ENCODE results near the gene ZNF432. TPM values are rescaled to one million over a fixed set of nuclear protein-coding genes. Genes with fewer than 3 reads are reported as not detected.

ZNF432 gene
- total and polyA plus RNA-seq, 2 of the 13 experiments (the other 11 are each of a cell fraction or from before 2014, with no cell fraction given): 4.1 to 8.7 TPM

- TF ChIP-seq THRA (CRISPR knock-in tag; IDR thresholded peaks at IDR 0.05; ENCODE audit: borderline replicate concordance) (peak; percentile 53; the same call in 1 of the 2 replicates), ZBTB43 (CRISPR knock-in tag; conservative IDR thresholded peaks at IDR 0.05) (no peak), CERS6 (CRISPR knock-in tag; IDR thresholded peaks at IDR 0.05) (no peak), HDAC6 (IDR thresholded peaks at IDR 0.05; ENCODE audit: low read depth, low read length) (no peak), ZSCAN29 (CRISPR knock-in tag; conservative IDR thresholded peaks at IDR 0.05) (no peak), NR1H2 (CRISPR knock-in tag; IDR thresholded peaks at IDR 0.05; ENCODE audit: borderline replicate concordance, low read depth) (no peak), THAP8 (CRISPR knock-in tag; IDR thresholded peaks at IDR 0.05; ENCODE audit: borderline replicate concordance) (no peak), KLF9 (CRISPR knock-in tag; IDR thresholded peaks at IDR 0.05; ENCODE audit: low read depth) (0 out of 2 replicates have a peak, but pooled peaks have one; percentile 58), ZNF777 (CRISPR knock-in tag; IDR thresholded peaks at IDR 0.05) (no peak), ZNF672 (CRISPR knock-in tag; IDR thresholded peaks at IDR 0.05) (no peak), MTA1 (CRISPR knock-in tag; IDR thresholded peaks at IDR 0.05; ENCODE audit: borderline replicate concordance) (no peak), ZNF335 (CRISPR knock-in tag; IDR thresholded peaks at IDR 0.05) (peak; percentile 90), HOXA5 (CRISPR knock-in tag; IDR thresholded peaks at IDR 0.05) (peak; percentile 81; the same call in 1 of the 2 replicates), ZNF83 (CRISPR knock-in tag; IDR thresholded peaks at IDR 0.05; ENCODE audit: borderline replicate concordance) (no peak), MAF1 (CRISPR knock-in tag; IDR thresholded peaks at IDR 0.05; ENCODE audit: borderline replicate concordance) (no peak), THYN1 (CRISPR knock-in tag; IDR thresholded peaks at IDR 0.05; ENCODE audit: borderline replicate concordance, low read depth) (no peak), MED1 (CRISPR knock-in tag; IDR thresholded peaks at IDR 0.05) (peak; percentile 65), EED (CRISPR knock-in tag; IDR thresholded peaks at IDR 0.05) (0 out of 2 replicates have a peak, but pooled peaks have one; percentile 51), EHMT2 (IDR thresholded peaks at IDR 0.05; ENCODE audit: borderline replicate concordance, low read depth, low read length) (peak; percentile 81; the same call in 1 of the 2 replicates)
- TF ChIP-seq, protein P1, sequence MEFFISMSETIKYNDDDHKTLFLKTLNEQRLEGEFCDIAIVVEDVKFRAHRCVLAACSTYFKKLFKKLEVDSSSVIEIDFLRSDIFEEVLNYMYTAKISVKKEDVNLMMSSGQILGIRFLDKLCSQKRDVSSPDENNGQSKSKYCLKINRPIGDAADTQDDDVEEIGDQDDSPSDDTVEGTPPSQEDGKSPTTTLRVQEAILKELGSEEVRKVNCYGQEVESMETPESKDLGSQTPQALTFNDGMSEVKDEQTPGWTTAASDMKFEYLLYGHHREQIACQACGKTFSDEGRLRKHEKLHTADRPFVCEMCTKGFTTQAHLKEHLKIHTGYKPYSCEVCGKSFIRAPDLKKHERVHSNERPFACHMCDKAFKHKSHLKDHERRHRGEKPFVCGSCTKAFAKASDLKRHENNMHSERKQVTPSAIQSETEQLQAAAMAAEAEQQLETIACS (CRISPR knock-in tag; IDR thresholded peaks at IDR 0.05): no peak
- TF ChIP-seq, protein P2, sequence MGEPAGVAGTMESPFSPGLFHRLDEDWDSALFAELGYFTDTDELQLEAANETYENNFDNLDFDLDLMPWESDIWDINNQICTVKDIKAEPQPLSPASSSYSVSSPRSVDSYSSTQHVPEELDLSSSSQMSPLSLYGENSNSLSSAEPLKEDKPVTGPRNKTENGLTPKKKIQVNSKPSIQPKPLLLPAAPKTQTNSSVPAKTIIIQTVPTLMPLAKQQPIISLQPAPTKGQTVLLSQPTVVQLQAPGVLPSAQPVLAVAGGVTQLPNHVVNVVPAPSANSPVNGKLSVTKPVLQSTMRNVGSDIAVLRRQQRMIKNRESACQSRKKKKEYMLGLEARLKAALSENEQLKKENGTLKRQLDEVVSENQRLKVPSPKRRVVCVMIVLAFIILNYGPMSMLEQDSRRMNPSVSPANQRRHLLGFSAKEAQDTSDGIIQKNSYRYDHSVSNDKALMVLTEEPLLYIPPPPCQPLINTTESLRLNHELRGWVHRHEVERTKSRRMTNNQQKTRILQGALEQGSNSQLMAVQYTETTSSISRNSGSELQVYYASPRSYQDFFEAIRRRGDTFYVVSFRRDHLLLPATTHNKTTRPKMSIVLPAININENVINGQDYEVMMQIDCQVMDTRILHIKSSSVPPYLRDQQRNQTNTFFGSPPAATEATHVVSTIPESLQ (CRISPR knock-in tag; conservative IDR thresholded peaks at IDR 0.05): 0 out of 2 replicates have a peak, but pooled peaks have one; percentile 86
Observed at GRCh38 chr19:51986309-51987291, 62.0 kb downstream of the ZNF432 start, which contains the start of gene ZNF350 (continued).
